A673 (cell line): Measurements from ENCODE around the gene DPM3.

ENCODE experiments used
- CTCF ChIP-seq: fragments of 300-800, 200-600 bp; sonication (generic); conservative IDR thresholded peaks from 2 replicates; pipeline ENCODE4 v1.5.1; 2017; ENCODE audit warnings: low read depth, mild to moderate bottlenecking, antibody characterized with exemption, low read length, moderate library complexity, mixed read lengths
- EZH2 ChIP-seq: fragments of 200-600 bp; sonication (generic); IDR thresholded peaks from 2 replicates; pipeline ENCODE4 v1.6.1; 2017; ENCODE audit warnings: borderline replicate concordance, low read depth, mild to moderate bottlenecking, mixed read lengths, antibody characterized with exemption, low read length; ENCODE audit not compliant: poor library complexity, severe bottlenecking

DNA sequence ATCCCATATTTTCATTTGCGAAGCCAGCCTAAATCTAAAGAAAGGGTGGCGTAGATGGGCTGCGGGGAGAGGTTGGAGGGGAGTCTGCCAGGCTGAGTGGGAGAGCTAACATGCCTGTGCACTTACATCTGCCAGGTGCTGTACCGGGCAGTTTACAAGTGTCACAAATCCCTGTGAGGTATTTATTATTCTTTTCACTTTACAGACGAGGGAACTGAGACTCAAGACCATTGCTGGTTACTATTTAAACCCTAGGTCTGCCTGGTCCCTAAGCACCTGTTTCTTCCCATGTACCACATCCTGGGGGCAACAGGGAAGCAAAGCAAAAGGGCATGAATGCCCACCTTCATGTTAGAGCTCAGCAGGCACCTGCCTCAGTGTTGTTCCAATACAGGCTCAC lies 32.0 kb downstream of the DPM3 start:
- TF ChIP-seq CTCF (no peak), EZH2 (no peak)
